OCI-LY7 (cell line): Measurements from ENCODE around the gene OXA1L. TPM values are rescaled to one million over a fixed set of nuclear protein-coding genes. Genes with fewer than 3 reads are reported as not detected.

Source experiments
- BruUV-seq: library from RNA; stranded (reverse); fragments of 400-500 nt; replicated peaks from 2 replicates; lab custom pipeline; 2021; lab: Mats Ljungman, UMichigan
- CTCF ChIA-PET: fragments of 300-600 bp; sonication (Branson Sonifier 250); formaldehyde crosslinking; loops from one replicate; lab custom pipeline; 2022; ENCODE audit warnings: antibody characterized with exemption; ENCODE audit not compliant: unreplicated experiment; lab: Charles Lee
- POLR2A ChIA-PET: fragments of 300-600 bp; sonication (Branson Sonifier 250); formaldehyde crosslinking; loops from one replicate; lab custom pipeline; 2022; ENCODE audit warnings: antibody characterized with exemption; lab: Charles Lee
- DNase-seq: peaks from one replicate; pipeline ENCODE4 v3.0.0-alpha.2; 2015; ENCODE audit warnings: low spot score
- H2AFZ ChIP-seq: fragments of 200-600 bp; sonication (generic), shearing (Covaris generic); 2 replicates; pipeline ENCODE4 v1.6.1; 2014; ENCODE audit warnings: mild to moderate bottlenecking, antibody characterized with exemption, low read length, moderate library complexity
- H3K27ac ChIP-seq: fragments of 200-600 bp; sonication (generic); 2 replicates; pipeline ENCODE4 v1.5.1; 2014; ENCODE audit warnings: mixed run types, low read depth, mild to moderate bottlenecking, moderate library complexity, low read length, inconsistent platforms; ENCODE audit not compliant: poor library complexity, severe bottlenecking
- H3K36me3 ChIP-seq: fragments of 200-600 bp; sonication (generic); 2 replicates; pipeline ENCODE4 v1.6.1; 2014; ENCODE audit warnings: mild to moderate bottlenecking, antibody characterized with exemption, low read length, moderate library complexity, mixed read lengths; ENCODE audit not compliant: insufficient read depth
- H3K4me1 ChIP-seq: fragments of 200-600 bp; sonication (generic); 2 replicates; pipeline ENCODE4 v1.5.1; 2014; ENCODE audit warnings: mild to moderate bottlenecking, low read length; ENCODE audit not compliant: insufficient read depth, poor library complexity, severe bottlenecking
- H3K4me2 ChIP-seq: fragments of 200-600 bp; sonication (generic); 2 replicates; pipeline ENCODE4 v1.6.1; 2014; ENCODE audit warnings: mild to moderate bottlenecking, low read length
- H3K4me3 ChIP-seq: fragments of 200-600 bp; sonication (generic); 2 replicates; pipeline ENCODE4 v1.5.1; 2014; ENCODE audit warnings: mild to moderate bottlenecking, low read depth, low read length; ENCODE audit not compliant: poor library complexity, severe bottlenecking
- H3K79me2 ChIP-seq: fragments of 200-600 bp; sonication (generic); 2 replicates; pipeline ENCODE4 v1.6.1; 2016; ENCODE audit warnings: low read depth, mild to moderate bottlenecking, low read length, moderate library complexity, mixed read lengths; ENCODE audit not compliant: insufficient read depth
- H3K9me2 ChIP-seq: fragments of 200-600 bp; sonication (generic); 2 replicates; pipeline ENCODE4 v1.6.1; 2016; ENCODE audit warnings: mild to moderate bottlenecking, low read length, mixed read lengths; ENCODE audit not compliant: insufficient read depth
- H3K9me3 ChIP-seq: fragments of 200-600 bp; sonication (generic); 2 replicates; pipeline ENCODE4 v1.6.1; 2014; ENCODE audit warnings: mild to moderate bottlenecking, mixed run types, low read length, mixed read lengths
- H4K20me1 ChIP-seq: fragments of 200-600 bp; sonication (generic); 2 replicates; pipeline ENCODE4 v1.6.1; 2014; ENCODE audit warnings: mild to moderate bottlenecking, antibody characterized with exemption, low read length, moderate library complexity, mixed read lengths; ENCODE audit not compliant: insufficient read depth
- CTCF ChIP-seq: fragments of 200-600 bp; sonication (generic); conservative IDR thresholded peaks from 2 replicates; pipeline ENCODE4 v1.5.1; 2014; ENCODE audit warnings: mild to moderate bottlenecking, antibody characterized with exemption, low read length, moderate library complexity, mixed read lengths
- EZH2phosphoT487 ChIP-seq: fragments of 200-600 bp; sonication (generic); IDR thresholded peaks from 2 replicates; pipeline ENCODE4 v1.6.1; 2018; ENCODE audit warnings: low read depth, borderline replicate concordance, mild to moderate bottlenecking, mixed run types, antibody characterized with exemption, low read length, moderate library complexity, mixed read lengths
- intact Hi-C: fragments of 100-400 bp; cut with micrococcal nuclease; formaldehyde crosslinking; loops from one replicate; pipeline ENCODE4 v1.10.0; 2022; ENCODE audit not compliant: unreplicated experiment
- total RNA-seq, 2 experiments: library from RNA; depleted of rRNA in 1 of 2; stranded (reverse); fragments of >200 nt in 1 of 2; shearing (Covaris generic) in 1 of 2; gene quantifications; 2 replicates each; pipeline ENCODE4 v1.2.3, GENCODE V29; 2014 to 2022

The OXA1L gene
- total RNA-seq, 2 experiments from 2014 or later, result 141 to 153 TPM

- H3K9me3 ChIP-seq, result 0 out of 2 replicates have a peak, but pooled peaks cover 6% of the 10 kb centered on the region
- TF ChIP-seq EZH2phosphoT487 (no peak), CTCF (no peak)
- no peak overlapping the region for H2AFZ ChIP-seq
- H3K4me2 ChIP-seq, result no peak overlapping the region
- intact Hi-C loops, result no loop called here
- peaks cover 11% of the 10 kb centered on the region for H4K20me1 ChIP-seq
- peaks cover 33% of the 10 kb centered on the region for H3K79me2 ChIP-seq
- BruUV-seq, result no TSS peak
- H3K4me1 ChIP-seq, result peaks cover 24% of the 10 kb centered on the region
- POLR2A ChIA-PET, result interaction anchor here (0.6 to 3.5 kb wide), 3 partner anchors 11 to 86 kb away, joined by 3 to 31 read pairs (median 4); no protein-coding TSS in a partner anchor
- DNase-seq, result no peak
- H3K36me3 ChIP-seq, result peaks cover 20% of the 10 kb centered on the region
- no peak overlapping the region for H3K27ac ChIP-seq
- H3K4me3 ChIP-seq, result no peak overlapping the region
- CTCF ChIA-PET, result no interaction called here
- no peaks in the 10 kb centered on the region for H3K9me2 ChIP-seq
Observed at GRCh38 chr14:22764382-22764781, 2.1 kb upstream of the OXA1L start.

- ChIA-PET CTCF (no interaction called here), POLR2A (interaction anchor here (0.8 to 2.3 kb wide), 9 partner anchors 12 to 200 kb away, joined by 3 to 8 read pairs (median 5); no protein-coding TSS in a partner anchor)
- peak; percentile 40 for DNase-seq
- intact Hi-C loops, result loop anchor here (5.0 kb wide), 1 partner anchor 55 kb away; no protein-coding TSS in a partner anchor
- Histone ChIP-seq H3K9me3 (no peaks in the 10 kb centered on the region), H3K79me2 (peaks cover 37% of the 10 kb centered on the region), H3K36me3 (peaks cover 48% of the 10 kb centered on the region), H4K20me1 (peaks cover 11% of the 10 kb centered on the region), H3K4me3 (peak overlapping the region; percentile 95), H3K27ac (peak overlapping the region; percentile 57), H3K4me1 (peaks cover 24% of the 10 kb centered on the region), H3K4me2 (peak overlapping the region; percentile 97), H3K9me2 (no peaks in the 10 kb centered on the region), H2AFZ (no peak overlapping the region)
- no TSS peak for BruUV-seq
- TF ChIP-seq EZH2phosphoT487 (no peak), CTCF (no peak)
Observed at GRCh38 chr14:22767323-22767589, 768 bp downstream of the OXA1L start.

GRCh38 chr14:22768947-22769346 lies 2.5 kb downstream of the OXA1L start:
- Histone ChIP-seq H3K4me1 (peaks cover 28% of the 10 kb centered on the region), H4K20me1 (peaks cover 11% of the 10 kb centered on the region), H3K27ac (no peak overlapping the region), H3K9me2 (no peaks in the 10 kb centered on the region), H2AFZ (no peak overlapping the region), H3K36me3 (peaks cover 65% of the 10 kb centered on the region), H3K4me3 (no peak overlapping the region), H3K9me3 (no peaks in the 10 kb centered on the region), H3K4me2 (no peak overlapping the region), H3K79me2 (peaks cover 37% of the 10 kb centered on the region)
- CTCF ChIA-PET, result interaction anchor here (0.6 kb wide), 1 partner anchor 205 kb away, joined by 3 read pairs; no protein-coding TSS in a partner anchor
- intact Hi-C loops, result loop anchor here (5.0 kb wide), 1 partner anchor 57 kb away; no protein-coding TSS in a partner anchor
- POLR2A ChIA-PET, result interaction anchor here (0.9 kb wide), 1 partner anchor 22 kb away, joined by 4 read pairs; no protein-coding TSS in a partner anchor
- no peak for DNase-seq
- TF ChIP-seq CTCF (no peak), EZH2phosphoT487 (no peak)
- BruUV-seq, result no TSS peak
